Breast epithelium (tissue), 3 donors: ENCODE measurements around the gene C19orf25.

Source experiments
- CTCF ChIP-seq, 3 donors: fragments of 450-650 bp; IDR thresholded peaks; one replicate each; pipeline ENCODE4 v1.5.1; 2016 to 2017; ENCODE audit warnings: antibody characterized with exemption in 3 of 3, mild to moderate bottlenecking in 3 of 3, moderate library complexity in 3 of 3
- POLR2A ChIP-seq: fragments of 450-650 bp; IDR thresholded peaks from one replicate; pipeline ENCODE4 v1.6.1; 2016; ENCODE audit warnings: antibody characterized with exemption, mild to moderate bottlenecking, moderate library complexity

GRCh38 chr19:1440418-1440801, 38.6 kb downstream of the C19orf25 start:
- TF ChIP-seq CTCF (IDR thresholded peaks at IDR 0.05) (no peak), POLR2A (no peak)
